GM21515 (cell line): ENCODE data around the gene ZFP64.

ENCODE experiments used
- ATAC-seq: cut with Tn5 transposase; IDR thresholded peaks from one replicate; pipeline ENCODE4 v1.9.1; 2021; ENCODE audit not compliant: unreplicated experiment

Gene ZFP64

GRCh38 chr20:52105442-52106422, 85.8 kb downstream of the ZFP64 start:
- ATAC-seq, result no peak

GRCh38 chr20:52104546-52105441, 86.8 kb downstream of the ZFP64 start:
- no peak for ATAC-seq

DNA sequence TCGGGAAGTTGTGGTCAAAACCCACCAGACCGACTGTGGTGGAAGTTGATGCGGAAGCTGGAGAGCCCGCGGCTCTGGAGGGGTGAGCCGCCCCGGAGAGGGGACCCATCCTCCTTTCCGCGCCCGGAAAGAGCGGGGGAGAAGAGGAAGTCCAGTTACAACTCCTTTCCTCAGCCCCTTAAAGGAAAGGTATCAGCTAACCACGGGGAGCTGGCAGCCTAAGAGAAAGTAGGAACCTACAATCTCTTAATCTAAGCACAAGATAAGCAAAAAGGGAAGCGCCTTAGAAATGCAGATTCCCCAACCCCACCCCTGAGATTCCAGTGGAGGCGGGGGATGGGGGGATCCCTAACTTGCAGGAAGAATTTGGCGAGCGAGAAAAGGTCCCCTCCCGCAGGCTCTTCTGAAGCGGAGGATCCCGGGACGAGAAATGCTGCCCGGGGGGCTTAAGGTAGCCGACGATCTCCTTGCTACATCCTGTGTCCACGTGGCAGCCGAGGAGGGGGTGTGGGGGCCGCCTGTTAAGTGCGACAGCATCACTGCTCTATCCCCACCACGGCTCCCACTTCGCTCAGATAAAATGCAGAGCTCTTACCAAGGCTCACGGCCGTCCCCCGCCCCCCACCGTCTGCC, 87.5 kb downstream of the ZFP64 start:
- ATAC-seq, result no peak

- ATAC-seq, result no peak
These were observed 88.2 kb downstream of the ZFP64 start for GRCh38 chr20:52103335-52103912.

DNA sequence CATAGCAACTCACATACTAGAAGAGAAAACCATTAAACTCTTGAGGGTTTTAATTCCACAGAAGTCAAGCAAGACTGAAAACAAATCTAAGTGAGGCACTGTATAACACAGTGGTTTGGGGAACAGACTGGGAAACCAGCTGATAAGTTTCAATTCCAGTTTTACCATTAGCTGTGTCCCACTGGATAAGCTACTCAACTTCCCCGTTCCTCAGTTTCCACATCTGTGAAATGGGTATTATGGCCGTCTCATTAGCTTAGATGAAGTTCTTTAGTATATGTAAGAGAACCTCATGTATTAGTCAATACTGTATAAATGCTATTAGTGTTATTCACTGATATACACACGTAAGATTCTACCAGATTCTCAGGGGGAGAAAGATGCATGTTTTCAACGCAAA, 89.0 kb downstream of the ZFP64 start:
- no peak for ATAC-seq

DNA sequence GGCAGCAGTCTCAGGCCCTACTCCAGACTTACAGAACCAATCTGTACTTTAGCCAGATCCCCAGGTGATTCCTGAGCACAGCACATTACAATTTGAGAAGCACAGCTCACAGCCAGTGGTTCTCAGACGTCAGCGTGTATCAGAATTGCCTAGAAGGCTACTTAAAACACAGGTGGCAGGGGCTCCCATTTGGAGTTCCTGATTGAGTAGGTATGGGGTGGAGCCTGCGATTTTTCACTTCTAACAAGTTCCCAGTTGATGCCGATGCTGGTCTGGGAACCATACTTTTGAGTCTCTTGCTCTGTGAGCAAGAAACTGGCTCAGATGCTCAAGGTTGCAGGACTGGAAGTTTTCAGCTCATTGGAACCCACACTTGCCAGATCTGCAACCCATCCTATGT, 89.5 kb downstream of the ZFP64 start:
- no peak for ATAC-seq
